Measurements from ENCODE around the gene CARS1.

The CARS1 gene

DNA sequence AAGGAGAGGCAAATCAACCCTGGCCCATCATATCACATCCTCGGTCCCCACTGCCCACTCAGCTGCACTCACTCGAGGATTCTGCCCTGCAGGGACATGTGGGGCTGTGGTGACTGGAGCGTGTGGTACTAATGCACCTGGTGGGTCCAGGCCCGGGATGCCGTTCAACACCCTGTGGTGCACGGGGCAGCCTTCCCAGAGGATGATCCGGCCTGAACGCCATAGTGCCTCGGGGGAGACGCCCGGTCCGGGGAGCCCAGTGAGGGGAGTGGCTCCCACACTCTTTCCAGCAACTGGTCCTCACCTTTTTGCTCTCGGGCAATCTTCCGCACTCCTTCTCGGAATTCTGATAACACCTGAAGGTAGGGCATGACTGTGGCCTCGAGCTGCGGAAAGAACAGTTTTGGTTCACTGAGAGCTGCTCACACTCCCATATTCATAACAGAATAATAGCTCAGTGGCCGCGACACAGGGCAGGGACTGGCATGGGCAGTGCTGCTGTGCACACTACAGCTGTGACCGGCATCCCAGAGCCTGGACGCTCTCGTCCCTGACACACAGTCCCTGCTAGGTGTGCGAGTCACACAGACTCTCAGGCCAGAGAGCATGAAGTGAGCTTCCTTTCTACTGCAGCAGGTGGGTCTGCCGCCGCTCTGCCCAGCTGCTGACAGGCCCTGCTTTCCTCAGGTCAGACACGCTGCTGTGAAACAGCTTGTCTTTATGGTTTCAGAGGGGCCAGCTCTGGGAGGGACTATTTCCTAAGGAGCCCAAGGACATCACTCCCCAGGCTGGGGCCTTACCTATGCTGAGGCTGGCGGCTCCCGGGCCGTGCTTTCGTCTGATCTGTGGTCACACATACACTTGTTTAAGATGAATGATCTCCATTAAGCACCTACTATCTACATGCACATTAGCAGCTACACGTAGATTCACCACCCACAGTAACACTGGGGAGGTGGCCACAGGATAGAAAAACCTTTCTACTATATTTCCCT lies 45.0 kb downstream of the CARS1 start:
- in situ Hi-C loops (cut with HindIII; ENCODE audit: low sequenced_read_pairs) = no loop called here

GRCh38 chr11:3010521-3011275 lies 46.5 kb downstream of the CARS1 start:
- in situ Hi-C loops (cut with HindIII; ENCODE audit: low sequenced_read_pairs) = no loop called here

- in situ Hi-C loops (cut with HindIII; ENCODE audit: low sequenced_read_pairs) = no loop called here
These were observed 47.2 kb downstream of the CARS1 start for GRCh38 chr11:3010004-3010403.

GRCh38 chr11:3009481-3009880 lies 47.7 kb downstream of the CARS1 start:
- in situ Hi-C loops (cut with HindIII; ENCODE audit: low sequenced_read_pairs) = no loop called here

GRCh38 chr11:3008746-3009336 lies 48.4 kb downstream of the CARS1 start:
- in situ Hi-C loops (cut with HindIII; ENCODE audit: low sequenced_read_pairs) = no loop called here

DNA sequence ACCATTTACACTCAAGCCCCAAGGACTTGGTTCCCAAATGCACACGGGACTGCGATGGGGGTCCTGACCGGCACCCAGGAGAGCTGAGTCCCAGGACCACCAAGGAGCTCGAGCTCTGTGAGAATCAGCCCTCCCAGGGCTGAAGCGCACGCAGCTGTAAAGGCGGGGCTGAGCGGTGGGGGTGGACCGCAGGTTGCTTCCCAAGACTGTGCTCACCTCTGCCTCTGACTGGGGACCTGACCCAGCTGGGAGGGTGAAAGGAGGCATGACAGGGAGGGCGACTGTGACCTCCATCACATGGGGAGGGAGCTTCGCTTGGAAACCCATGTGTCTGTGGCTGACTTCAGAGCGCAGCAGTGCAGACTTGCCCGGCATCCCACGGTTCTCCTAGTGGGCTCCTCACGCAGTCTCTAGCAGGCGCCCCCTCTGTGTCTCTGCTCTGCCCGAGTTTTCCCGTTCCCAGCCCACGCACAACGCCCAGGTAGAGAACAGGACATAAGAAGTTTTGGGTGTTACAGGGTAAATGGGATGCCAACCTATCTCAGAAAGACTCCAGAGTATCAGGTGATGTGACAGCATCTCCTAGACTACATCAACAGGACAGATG lies 49.7 kb downstream of the CARS1 start:
- in situ Hi-C loops (cut with HindIII; ENCODE audit: low sequenced_read_pairs) = no loop called here

- in situ Hi-C loops (cut with HindIII; ENCODE audit: low sequenced_read_pairs) = no loop called here
These were observed 50.5 kb downstream of the CARS1 start for GRCh38 chr11:3006505-3007260.

DNA sequence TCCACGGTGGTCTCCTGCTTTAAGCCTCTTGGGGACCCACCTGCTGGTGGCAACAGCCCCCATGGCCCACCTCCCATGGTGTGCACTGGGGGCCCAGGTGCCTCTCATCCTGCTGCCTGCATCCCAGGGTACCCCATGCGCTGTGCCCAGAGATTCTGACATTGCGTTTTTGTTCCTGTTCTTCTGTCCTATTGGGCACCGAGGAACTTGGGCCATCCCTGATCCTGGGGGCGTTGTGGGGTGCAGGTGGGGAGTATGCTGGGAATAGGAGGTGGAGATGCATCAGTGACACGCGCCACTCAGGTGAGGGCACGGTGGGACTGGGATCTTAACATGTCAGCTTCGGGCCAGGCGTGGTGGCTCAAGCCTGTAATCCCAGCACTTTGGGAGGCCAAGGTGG lies 52.7 kb downstream of the CARS1 start:
- in situ Hi-C loops (cut with HindIII; ENCODE audit: low sequenced_read_pairs) = loop anchor here (5.0 kb wide), 1 partner anchor 33 kb away; no protein-coding TSS in a partner anchor

GRCh38 chr11:3003396-3004231 lies 53.6 kb downstream of the CARS1 start:
- in situ Hi-C loops (cut with HindIII; ENCODE audit: low sequenced_read_pairs) = loop anchor here (5.0 kb wide), 1 partner anchor 34 kb away; no protein-coding TSS in a partner anchor

GRCh38 chr11:3002871-3003270 lies 54.4 kb downstream of the CARS1 start:
- in situ Hi-C loops (cut with HindIII; ENCODE audit: low sequenced_read_pairs) = loop anchor here (5.0 kb wide), 1 partner anchor 34 kb away; no protein-coding TSS in a partner anchor

DNA sequence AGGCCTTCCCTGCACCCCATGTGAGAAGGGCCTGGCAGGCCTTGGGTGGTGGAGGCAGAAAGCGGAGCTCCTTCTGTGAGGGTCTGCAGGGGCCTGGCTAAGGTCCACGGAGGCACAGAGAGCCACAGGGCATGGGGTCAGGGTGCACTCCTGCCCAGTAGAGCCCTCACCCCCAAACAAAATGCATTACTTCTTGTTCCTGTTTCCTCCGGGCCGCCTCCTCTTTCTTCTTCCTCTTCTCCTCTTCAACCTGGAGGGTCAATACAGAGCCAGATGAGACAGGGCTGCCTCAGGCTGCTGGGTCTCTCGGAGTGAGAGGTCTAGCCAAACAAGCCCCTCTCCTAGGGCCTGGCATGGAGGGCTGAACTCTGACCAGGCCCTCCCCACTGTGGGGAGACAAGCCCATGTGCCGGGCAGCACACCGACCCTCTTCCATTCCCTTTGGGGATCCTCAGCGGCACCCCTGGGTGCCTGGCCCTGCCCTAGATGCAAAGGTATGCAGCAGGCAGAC lies 54.8 kb downstream of the CARS1 start:
- in situ Hi-C loops (cut with HindIII; ENCODE audit: low sequenced_read_pairs) = loop anchor here (5.0 kb wide), 1 partner anchor 35 kb away; no protein-coding TSS in a partner anchor

DNA sequence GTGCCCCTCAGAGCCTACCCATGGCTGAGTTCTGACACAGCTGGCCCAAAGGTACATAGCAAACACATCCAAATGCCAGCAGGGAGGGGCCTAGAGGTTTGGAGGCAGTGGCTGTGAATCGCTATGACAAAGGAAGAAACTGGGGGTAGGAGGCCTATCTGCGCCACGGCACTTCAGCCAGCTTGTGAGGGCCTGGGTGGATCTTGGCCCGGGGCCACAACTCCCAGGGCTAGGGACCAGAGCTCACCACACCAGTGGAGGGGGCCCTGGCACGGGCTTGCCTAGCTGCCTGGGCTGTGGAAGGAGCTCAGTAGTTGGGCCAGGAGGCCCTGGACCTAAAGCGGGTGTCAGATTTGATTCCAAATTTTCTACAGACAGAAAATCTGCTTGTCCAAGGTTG lies 55.7 kb downstream of the CARS1 start:
- in situ Hi-C loops (cut with HindIII; ENCODE audit: low sequenced_read_pairs) = loop anchor here (5.0 kb wide), 1 partner anchor 36 kb away; no protein-coding TSS in a partner anchor

DNA sequence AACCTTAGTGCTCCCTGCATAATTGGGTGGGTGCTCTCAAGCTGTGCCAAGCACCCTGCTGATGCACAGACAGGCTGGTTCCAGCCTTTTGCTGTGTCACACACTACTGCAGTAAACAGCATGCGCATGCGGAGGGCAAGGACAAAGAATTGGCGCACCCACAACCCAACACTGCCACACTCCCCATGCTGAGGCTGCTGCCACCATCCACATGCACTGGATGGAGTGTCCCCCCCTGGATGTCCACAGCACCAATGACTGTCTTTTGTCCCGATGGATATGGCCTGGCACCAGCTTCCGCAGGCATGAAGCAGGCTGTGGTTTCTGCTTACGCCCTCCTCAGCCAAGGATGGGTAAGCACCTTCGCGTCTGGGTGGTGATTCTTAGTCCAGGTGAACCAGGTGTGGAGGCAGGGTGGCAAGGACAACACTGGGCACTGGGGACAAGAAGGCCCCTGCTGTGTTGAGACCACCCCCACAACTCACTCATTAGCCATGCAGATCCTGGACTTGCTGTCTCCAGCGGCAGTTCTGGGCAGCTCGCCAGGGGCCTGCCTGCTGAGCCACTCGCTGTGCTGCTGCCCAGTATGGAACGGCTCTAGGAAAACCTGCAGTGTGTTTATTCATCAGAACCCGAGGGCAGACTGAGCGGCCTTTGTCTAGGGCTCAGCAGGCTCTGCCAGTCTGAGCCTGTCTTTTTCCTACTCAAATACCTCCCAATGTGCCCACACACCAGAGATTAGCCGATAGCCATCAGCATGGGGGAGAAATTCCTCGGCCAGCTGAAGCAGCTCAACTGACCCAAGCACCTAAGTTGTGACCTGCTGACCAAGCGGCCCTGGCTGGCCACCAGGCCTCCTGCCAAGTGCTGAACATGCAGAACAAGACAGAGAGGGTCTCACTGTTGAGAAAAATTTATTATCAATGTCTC lies 56.9 kb downstream of the CARS1 start:
- in situ Hi-C loops (cut with HindIII; ENCODE audit: low sequenced_read_pairs) = loop anchor here (5.0 kb wide), 1 partner anchor 37 kb away; no protein-coding TSS in a partner anchor

DNA sequence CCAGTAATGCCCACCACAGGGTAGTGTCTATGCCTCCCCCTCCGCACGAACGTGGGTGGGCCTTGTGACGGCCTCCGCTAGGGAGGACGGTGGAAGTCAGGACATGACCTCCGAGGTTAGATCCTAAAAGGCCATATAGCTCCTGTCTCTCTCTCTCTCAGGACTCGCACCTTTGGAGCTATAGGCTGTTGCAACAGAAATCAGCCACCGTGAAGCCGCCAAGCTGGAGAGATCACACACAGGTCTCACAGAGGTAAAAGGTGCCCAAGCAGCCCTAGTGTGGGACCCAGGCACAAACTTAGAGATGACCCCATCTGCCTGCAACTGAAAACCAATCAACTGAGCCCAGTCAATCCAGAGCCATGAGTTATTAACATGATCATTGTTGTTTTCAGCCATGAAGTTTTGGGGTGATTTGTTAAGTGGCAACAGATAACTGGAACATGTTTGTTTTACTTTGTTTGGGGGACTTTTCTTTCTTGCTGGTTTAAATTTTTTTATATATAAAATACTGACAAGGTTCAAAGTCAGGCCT lies 57.7 kb downstream of the CARS1 start:
- in situ Hi-C loops (cut with HindIII; ENCODE audit: low sequenced_read_pairs) = no loop called here

- in situ Hi-C loops (cut with HindIII; ENCODE audit: low sequenced_read_pairs) = no loop called here
These were observed 59.0 kb downstream of the CARS1 start for GRCh38 chr11:2998073-2998850.

DNA sequence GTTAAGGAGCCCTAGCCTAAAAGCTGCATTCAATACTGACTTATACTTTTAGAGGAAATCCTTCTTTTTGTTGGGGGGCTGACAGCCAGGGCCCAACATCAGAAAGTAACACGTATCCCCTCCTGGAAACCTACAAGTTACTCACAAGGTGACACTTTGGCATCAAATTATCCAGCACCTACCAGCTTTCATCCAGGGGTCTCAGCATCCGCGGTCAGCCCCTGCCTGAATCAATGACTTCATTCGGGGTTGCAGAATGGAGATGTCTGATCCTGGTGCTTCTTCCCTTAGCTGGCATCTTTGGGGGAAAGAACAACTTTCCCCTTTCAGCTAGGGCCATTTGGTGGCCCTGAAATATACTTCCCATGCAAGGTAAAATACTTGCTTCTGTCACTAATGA lies 59.8 kb downstream of the CARS1 start:
- in situ Hi-C loops (cut with HindIII; ENCODE audit: low sequenced_read_pairs) = no loop called here

- in situ Hi-C loops (cut with HindIII; ENCODE audit: low sequenced_read_pairs) = no loop called here
These were observed 60.2 kb downstream of the CARS1 start for GRCh38 chr11:2996976-2997375.
